Activated B cell treated with CpG ODN at 0.5 μM for 24 hours (primary cell): ENCODE data around the gene GSE1. TPM values are rescaled to one million over a fixed set of nuclear protein-coding genes. Genes with fewer than 3 reads are reported as not detected.

Experiments used
- ATAC-seq: fragments of 200-7000 bp; cut with Tn5 transposase; one replicate; pipeline ENCODE4 v1.10.0; 2021; ENCODE audit warnings: low read depth, mild to moderate bottlenecking, moderate library complexity
- CTCF ChIA-PET: fragments of 350-600 bp; sonication (Branson Sonifier 250); formaldehyde crosslinking; loops from one replicate; lab custom pipeline; 2021; ENCODE audit warnings: antibody characterized with exemption; lab: Charles Lee
- POLR2A ChIA-PET: fragments of 350-600 bp; sonication (Branson Sonifier 250); formaldehyde crosslinking; loops from one replicate; lab custom pipeline; 2021; ENCODE audit warnings: antibody characterized with exemption; lab: Charles Lee
- DNase-seq: peaks from one replicate; pipeline ENCODE4 v3.0.0; 2022
- H3K27ac Mint-ChIP-seq: one replicate; pipeline ENCODE4 v1.8.0; 2020; ENCODE audit warnings: mixed read lengths
- H3K27me3 Mint-ChIP-seq: one replicate; pipeline ENCODE4 v1.8.0; 2021; ENCODE audit warnings: mixed read lengths
- H3K36me3 Mint-ChIP-seq: one replicate; pipeline ENCODE4 v1.8.0; 2021; ENCODE audit warnings: low read depth, mixed read lengths
- H3K4me1 Mint-ChIP-seq: one replicate; pipeline ENCODE4 v1.8.0; 2021; ENCODE audit warnings: mixed read lengths
- H3K4me3 Mint-ChIP-seq: one replicate; pipeline ENCODE4 v1.8.0; 2020; ENCODE audit warnings: mild to moderate bottlenecking, mixed read lengths
- H3K9me3 Mint-ChIP-seq: one replicate; pipeline ENCODE4 v1.8.0; 2020; ENCODE audit warnings: mixed read lengths
- intact Hi-C: fragments of 100-400 bp; cut with micrococcal nuclease; formaldehyde crosslinking; loops from one replicate; pipeline ENCODE4 v1.15.1; 2024
- total RNA-seq: library from RNA; stranded (reverse); gene quantifications from 2 replicates; pipeline ENCODE4 v1.2.3, GENCODE V29; 2022
- TF ChIP-seq, protein P1 (sequence below): fragments of 200-600 bp; IDR thresholded peaks from one replicate; pipeline ENCODE4 v1.8.0; 2022; ENCODE audit warnings: antibody characterized with exemption, mild to moderate bottlenecking

Gene GSE1
- total RNA-seq, 1 donor from 2014 or later: 48.3 TPM

DNA sequence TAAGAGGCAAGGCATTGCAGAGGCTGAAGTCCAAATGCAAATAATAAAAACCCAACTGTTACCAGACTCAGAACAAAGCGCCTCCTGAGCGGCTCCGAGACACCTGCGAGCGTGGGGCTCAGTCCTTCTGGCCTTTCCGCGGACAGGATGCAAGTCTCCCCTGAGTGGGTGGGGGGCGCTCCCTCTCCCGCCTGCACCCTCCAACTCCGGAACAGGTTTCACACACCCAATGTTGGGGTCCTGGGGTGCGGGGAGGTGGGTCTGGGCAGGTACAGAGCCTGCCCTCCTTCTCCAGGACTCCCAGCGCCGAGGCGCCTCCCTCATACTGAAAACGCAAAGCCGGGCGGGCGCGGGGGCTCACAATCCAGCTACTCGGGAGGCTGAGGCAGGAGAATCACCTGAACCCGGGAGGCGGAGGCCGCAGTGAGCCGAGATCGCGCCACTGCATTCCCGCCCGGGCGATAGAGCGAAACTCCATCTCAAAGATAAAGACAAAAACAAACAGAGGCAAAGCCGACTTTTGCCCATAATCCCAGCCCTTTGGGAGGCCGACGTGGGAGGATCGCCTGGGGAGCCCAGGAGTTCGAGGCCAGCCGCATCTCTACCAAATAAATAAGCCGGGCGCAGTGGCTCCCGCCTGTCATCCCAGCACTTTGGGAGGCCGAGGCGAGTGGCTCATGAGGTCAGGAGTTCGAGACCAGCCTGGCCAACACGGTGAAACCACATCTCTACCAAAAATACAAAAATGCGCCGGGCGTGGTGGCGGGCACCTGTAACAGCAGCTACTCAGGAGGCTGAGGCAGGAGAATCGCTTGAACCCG, 74.7 kb downstream of the GSE1 start:
- Mint-ChIP-seq H3K4me3 (peak overlapping the region; percentile 68), H3K27me3 (no peaks in the 10 kb centered on the region), H3K9me3 (no peaks in the 10 kb centered on the region), H3K27ac (no peak overlapping the region), H3K4me1 (peaks cover 24% of the 10 kb centered on the region), H3K36me3 (no peaks in the 10 kb centered on the region)
- DNase-seq (no peak), ATAC-seq (no peak)
- TF ChIP-seq, protein P1, sequence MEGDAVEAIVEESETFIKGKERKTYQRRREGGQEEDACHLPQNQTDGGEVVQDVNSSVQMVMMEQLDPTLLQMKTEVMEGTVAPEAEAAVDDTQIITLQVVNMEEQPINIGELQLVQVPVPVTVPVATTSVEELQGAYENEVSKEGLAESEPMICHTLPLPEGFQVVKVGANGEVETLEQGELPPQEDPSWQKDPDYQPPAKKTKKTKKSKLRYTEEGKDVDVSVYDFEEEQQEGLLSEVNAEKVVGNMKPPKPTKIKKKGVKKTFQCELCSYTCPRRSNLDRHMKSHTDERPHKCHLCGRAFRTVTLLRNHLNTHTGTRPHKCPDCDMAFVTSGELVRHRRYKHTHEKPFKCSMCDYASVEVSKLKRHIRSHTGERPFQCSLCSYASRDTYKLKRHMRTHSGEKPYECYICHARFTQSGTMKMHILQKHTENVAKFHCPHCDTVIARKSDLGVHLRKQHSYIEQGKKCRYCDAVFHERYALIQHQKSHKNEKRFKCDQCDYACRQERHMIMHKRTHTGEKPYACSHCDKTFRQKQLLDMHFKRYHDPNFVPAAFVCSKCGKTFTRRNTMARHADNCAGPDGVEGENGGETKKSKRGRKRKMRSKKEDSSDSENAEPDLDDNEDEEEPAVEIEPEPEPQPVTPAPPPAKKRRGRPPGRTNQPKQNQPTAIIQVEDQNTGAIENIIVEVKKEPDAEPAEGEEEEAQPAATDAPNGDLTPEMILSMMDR: no peak
- CTCF ChIA-PET: no interaction called here
- intact Hi-C loops: loop anchor here (2.0 to 5.0 kb wide), 3 partner anchors 69 to 1629 kb away; partner anchors contain the start of genes C16orf95 and GSE1
- POLR2A ChIA-PET: no interaction called here

DNA sequence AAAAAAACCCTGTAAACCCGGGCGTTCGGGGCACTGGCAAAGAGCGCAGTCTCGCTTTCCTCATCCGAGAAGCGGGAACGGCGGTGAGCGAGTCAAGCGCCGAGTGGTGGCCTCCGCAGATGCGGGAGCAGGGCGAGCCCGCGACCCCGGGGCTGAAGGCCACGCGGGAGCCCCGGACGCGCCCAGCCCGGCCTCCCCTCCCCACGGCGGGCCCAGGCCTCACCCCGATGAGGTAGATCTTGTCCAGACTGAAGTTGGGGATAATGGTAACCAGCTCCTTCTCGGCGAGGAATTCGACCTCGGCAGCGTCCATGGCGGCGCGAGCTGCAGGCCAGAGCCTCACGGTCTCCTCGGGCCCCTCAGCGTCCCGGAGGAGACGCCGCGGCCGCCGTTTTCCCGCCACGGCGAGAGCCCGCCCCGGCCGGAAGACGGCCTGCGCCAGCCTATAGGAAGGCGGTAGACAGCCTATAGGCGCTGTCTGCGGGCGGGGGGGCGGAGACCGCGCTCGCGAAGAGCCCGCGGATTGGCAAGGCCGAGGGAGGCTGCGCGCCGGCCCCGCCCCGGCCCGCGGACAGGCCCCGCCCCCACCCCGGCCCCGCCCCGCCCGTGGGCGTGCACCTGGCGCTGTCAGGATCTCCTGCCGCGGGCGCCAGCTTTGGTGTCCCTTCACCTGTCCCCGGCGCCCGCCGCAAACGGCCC, 75.6 kb downstream of the GSE1 start, which contains the start of gene GINS2:
Gene GINS2, minus strand, starts transcription at position 369 of the 699 bp plus-strand sequence. Its CDS starts 56 bp downstream, at position 313.
- Mint-ChIP-seq H3K9me3 (no peaks in the 10 kb centered on the region), H3K27ac (no peak within 1 kb of the TSS), H3K36me3 (no peaks in the 10 kb centered on the region), H3K27me3 (no peaks in the 10 kb centered on the region), H3K4me3 (peak within 1 kb of the TSS; percentile 78), H3K4me1 (peaks cover 24% of the 10 kb centered on the region)
- POLR2A ChIA-PET: interaction anchor here (0.8 kb wide), 1 partner anchor 12 kb away, joined by 3 read pairs; no protein-coding TSS in a partner anchor
- peak; percentile 78 for DNase-seq
- intact Hi-C loops: loop anchor here (1.0 to 5.0 kb wide), 7 partner anchors 8 to 1629 kb away; partner anchors contain the start of genes C16orf95, COX4I1, EMC8 and GSE1
- peak; percentile 100 for ATAC-seq
- TF ChIP-seq, protein P1: no peak
- CTCF ChIA-PET: no interaction called here

DNA sequence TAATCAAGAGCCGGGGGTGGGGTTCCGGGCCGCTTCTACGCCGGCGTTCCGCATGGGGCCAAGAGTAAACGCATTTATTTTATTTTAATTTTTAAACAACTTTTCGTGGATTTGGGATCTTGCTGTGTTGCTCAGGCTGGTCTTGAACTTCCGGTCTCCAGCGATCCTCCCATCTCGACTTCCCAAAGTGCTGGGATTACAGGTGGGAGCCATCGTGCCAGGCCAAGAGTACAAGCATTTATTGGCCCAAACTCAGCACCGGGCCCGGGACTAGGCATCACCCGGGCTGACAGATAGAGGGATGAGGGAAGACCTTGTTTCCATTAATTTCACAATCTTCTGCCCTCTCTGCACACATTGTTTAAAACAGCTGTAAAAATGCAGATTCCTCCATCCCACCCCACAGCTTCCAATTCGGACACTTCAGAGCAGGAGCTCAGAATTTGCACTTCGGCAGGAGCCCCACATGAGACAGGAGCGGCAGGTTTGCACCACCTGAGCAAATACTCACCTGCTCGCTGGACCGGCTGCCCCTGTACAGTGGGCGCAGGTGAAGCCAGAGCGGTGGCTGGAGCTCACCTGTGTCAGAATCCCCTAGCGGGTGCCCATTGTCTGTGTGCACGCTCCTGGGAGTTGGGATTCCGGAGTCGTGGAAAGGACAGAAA, 76.3 kb downstream of the GSE1 start:
- H3K9me3 Mint-ChIP-seq: no peaks in the 10 kb centered on the region
- TF ChIP-seq, protein P1: no peak
- ATAC-seq (no peak), DNase-seq (no peak)
- H3K36me3 Mint-ChIP-seq: no peaks in the 10 kb centered on the region
- peak overlapping the region; percentile 57 for H3K4me3 Mint-ChIP-seq
- CTCF ChIA-PET: no interaction called here
- H3K4me1 Mint-ChIP-seq: peaks cover 24% of the 10 kb centered on the region
- intact Hi-C loops: loop anchor here (1.0 to 5.0 kb wide), 7 partner anchors 9 to 1628 kb away; partner anchors contain the start of genes C16orf95, COX4I1, EMC8 and GSE1
- H3K27ac Mint-ChIP-seq: no peak overlapping the region
- no peaks in the 10 kb centered on the region for H3K27me3 Mint-ChIP-seq
- POLR2A ChIA-PET: interaction anchor here (0.8 to 1.5 kb wide), 2 partner anchors 9 to 13 kb away, joined by 3 read pairs; no protein-coding TSS in a partner anchor

DNA sequence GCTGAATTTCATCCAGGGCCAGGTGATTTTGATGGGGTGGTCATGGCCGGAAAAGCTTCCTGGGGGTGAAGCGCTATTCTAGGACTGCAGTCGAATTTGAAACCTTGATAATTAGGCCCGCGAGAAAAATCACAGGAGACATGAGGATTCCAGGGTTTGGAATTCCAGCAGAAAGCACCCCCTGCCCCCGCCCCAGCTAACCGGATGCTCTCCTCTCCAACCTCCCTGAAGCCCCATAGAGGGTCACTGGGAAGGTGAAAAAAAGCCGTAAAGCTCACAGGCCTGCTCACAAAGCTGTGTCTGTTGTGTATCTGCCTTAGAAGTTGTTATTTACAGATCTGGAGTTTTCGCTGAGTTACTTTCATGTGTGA, 76.8 kb downstream of the GSE1 start:
- no peak for ATAC-seq
- H3K36me3 Mint-ChIP-seq: no peaks in the 10 kb centered on the region
- ChIA-PET CTCF (no interaction called here), POLR2A (interaction anchor here (0.8 to 1.5 kb wide), 2 partner anchors 10 to 13 kb away, joined by 3 read pairs; no protein-coding TSS in a partner anchor)
- no peak overlapping the region for H3K27ac Mint-ChIP-seq
- H3K4me3 Mint-ChIP-seq: no peak overlapping the region
- DNase-seq: no peak
- no peaks in the 10 kb centered on the region for H3K27me3 Mint-ChIP-seq
- H3K4me1 Mint-ChIP-seq: peaks cover 24% of the 10 kb centered on the region
- intact Hi-C loops: loop anchor here (1.0 to 5.0 kb wide), 7 partner anchors 10 to 1627 kb away; partner anchors contain the start of genes C16orf95, COX4I1, EMC8 and GSE1
- TF ChIP-seq, protein P1: no peak
- H3K9me3 Mint-ChIP-seq: no peaks in the 10 kb centered on the region
